ENCODE measurements around the gene ARHGEF26.

Gene ARHGEF26

GRCh38 chr3:154188437-154188836 is 67.2 kb downstream of the ARHGEF26 start:
- H3K27me3 ChIP-seq (ENCODE audit: control insufficient read depth in 1 of 2, insufficient read depth in 2 of 2, low read length in 2 of 2): no peaks in the 10 kb centered on the region

GRCh38 chr3:154188846-154189245 is 67.7 kb downstream of the ARHGEF26 start:
- Histone ChIP-seq H3K4me1 (ENCODE audit: insufficient read depth, low read length) (peaks cover 4% of the 10 kb centered on the region), H3K9ac (ENCODE audit: low read length) (no peak overlapping the region), H3K4me3 (ENCODE audit: low read depth in 1 of 2, low read length in 2 of 2) (no peak overlapping the region), H3K9me3 (ENCODE audit: low read length) (no peaks in the 10 kb centered on the region), H3K27me3 (ENCODE audit: control insufficient read depth in 1 of 2, insufficient read depth in 2 of 2, low read length in 2 of 2) (no peaks in the 10 kb centered on the region), H3K27ac (ENCODE audit: low read depth, low read length) (no peak overlapping the region), H3K36me3 (ENCODE audit: insufficient read depth, low read length) (peaks cover 20% of the 10 kb centered on the region)

More at GRCh38 chr3:154188437-154188836, 67.2 kb downstream of the ARHGEF26 start:
- no peak overlapping the region for H3K27ac ChIP-seq (ENCODE audit: low read depth, low read length)
- H3K4me3 ChIP-seq (ENCODE audit: low read depth in 1 of 2, low read length in 2 of 2): no peak overlapping the region
- H3K9ac ChIP-seq (ENCODE audit: low read length): no peak overlapping the region
- H3K36me3 ChIP-seq (ENCODE audit: insufficient read depth, low read length): peaks cover 20% of the 10 kb centered on the region
- H3K4me1 ChIP-seq (ENCODE audit: insufficient read depth, low read length): peaks cover 4% of the 10 kb centered on the region
- no peaks in the 10 kb centered on the region for H3K9me3 ChIP-seq (ENCODE audit: low read length)

GRCh38 chr3:154191520-154191919 is 70.3 kb downstream of the ARHGEF26 start:
- no peaks in the 10 kb centered on the region for H3K27me3 ChIP-seq (ENCODE audit: control insufficient read depth in 1 of 2, insufficient read depth in 2 of 2, low read length in 2 of 2)
- no peak overlapping the region for H3K9ac ChIP-seq (ENCODE audit: low read length)
- no peak overlapping the region for H3K4me3 ChIP-seq (ENCODE audit: low read depth in 1 of 2, low read length in 2 of 2)
- peaks cover 35% of the 10 kb centered on the region for H3K36me3 ChIP-seq (ENCODE audit: insufficient read depth, low read length)
- no peak overlapping the region for H3K27ac ChIP-seq (ENCODE audit: low read depth, low read length)
- no peaks in the 10 kb centered on the region for H3K9me3 ChIP-seq (ENCODE audit: low read length)
- H3K4me1 ChIP-seq (ENCODE audit: insufficient read depth, low read length): peaks cover 12% of the 10 kb centered on the region

- peaks cover 42% of the 10 kb centered on the region for H3K36me3 ChIP-seq (ENCODE audit: insufficient read depth, low read length)
Measured at GRCh38 chr3:154192225-154192624, 71.0 kb downstream of the ARHGEF26 start.

GRCh38 chr3:154193000-154193615 is 71.9 kb downstream of the ARHGEF26 start:
- peaks cover 36% of the 10 kb centered on the region for H3K36me3 ChIP-seq (ENCODE audit: insufficient read depth, low read length)
- H3K9ac ChIP-seq (ENCODE audit: low read length): no peak overlapping the region
- no peaks in the 10 kb centered on the region for H3K27me3 ChIP-seq (ENCODE audit: control insufficient read depth in 1 of 2, insufficient read depth in 2 of 2, low read length in 2 of 2)
- H3K9me3 ChIP-seq (ENCODE audit: low read length): no peaks in the 10 kb centered on the region
- H3K27ac ChIP-seq (ENCODE audit: low read depth, low read length): no peak overlapping the region
- peaks cover 12% of the 10 kb centered on the region for H3K4me1 ChIP-seq (ENCODE audit: insufficient read depth, low read length)
- H3K4me3 ChIP-seq (ENCODE audit: low read depth in 1 of 2, low read length in 2 of 2): no peak overlapping the region

More at GRCh38 chr3:154192225-154192624, 71.0 kb downstream of the ARHGEF26 start:
- H3K4me3 ChIP-seq (ENCODE audit: low read depth in 1 of 2, low read length in 2 of 2): no peak overlapping the region
- H3K9me3 ChIP-seq (ENCODE audit: low read length): no peaks in the 10 kb centered on the region
- H3K27ac ChIP-seq (ENCODE audit: low read depth, low read length): no peak overlapping the region
- H3K4me1 ChIP-seq (ENCODE audit: insufficient read depth, low read length): peaks cover 12% of the 10 kb centered on the region
- no peak overlapping the region for H3K9ac ChIP-seq (ENCODE audit: low read length)
- H3K27me3 ChIP-seq (ENCODE audit: control insufficient read depth in 1 of 2, insufficient read depth in 2 of 2, low read length in 2 of 2): no peaks in the 10 kb centered on the region

GRCh38 chr3:154194877-154195276 is 73.7 kb downstream of the ARHGEF26 start:
- H3K9me3 ChIP-seq (ENCODE audit: low read length): no peaks in the 10 kb centered on the region
- no peaks in the 10 kb centered on the region for H3K27me3 ChIP-seq (ENCODE audit: control insufficient read depth in 1 of 2, insufficient read depth in 2 of 2, low read length in 2 of 2)
- H3K36me3 ChIP-seq (ENCODE audit: insufficient read depth, low read length): peaks cover 31% of the 10 kb centered on the region

GRCh38 chr3:154195620-154196356 is 74.6 kb downstream of the ARHGEF26 start:
- peaks cover 12% of the 10 kb centered on the region for H3K4me1 ChIP-seq (ENCODE audit: insufficient read depth, low read length)
- H3K27me3 ChIP-seq (ENCODE audit: control insufficient read depth in 1 of 2, insufficient read depth in 2 of 2, low read length in 2 of 2): no peaks in the 10 kb centered on the region
- no peaks in the 10 kb centered on the region for H3K9me3 ChIP-seq (ENCODE audit: low read length)
- H3K27ac ChIP-seq (ENCODE audit: low read depth, low read length): no peak overlapping the region
- peaks cover 31% of the 10 kb centered on the region for H3K36me3 ChIP-seq (ENCODE audit: insufficient read depth, low read length)
- H3K4me3 ChIP-seq (ENCODE audit: low read depth in 1 of 2, low read length in 2 of 2): no peak overlapping the region
- H3K9ac ChIP-seq (ENCODE audit: low read length): no peak overlapping the region

More at GRCh38 chr3:154194877-154195276, 73.7 kb downstream of the ARHGEF26 start:
- H3K4me1 ChIP-seq (ENCODE audit: insufficient read depth, low read length): peaks cover 12% of the 10 kb centered on the region
- H3K27ac ChIP-seq (ENCODE audit: low read depth, low read length): no peak overlapping the region
- H3K4me3 ChIP-seq (ENCODE audit: low read depth in 1 of 2, low read length in 2 of 2): no peak overlapping the region
- H3K9ac ChIP-seq (ENCODE audit: low read length): no peak overlapping the region

GRCh38 chr3:154197751-154198150 is 76.6 kb downstream of the ARHGEF26 start:
- H3K9me3 ChIP-seq (ENCODE audit: low read length): no peaks in the 10 kb centered on the region
- H3K27me3 ChIP-seq (ENCODE audit: control insufficient read depth in 1 of 2, insufficient read depth in 2 of 2, low read length in 2 of 2): no peaks in the 10 kb centered on the region
- H3K4me3 ChIP-seq (ENCODE audit: low read depth in 1 of 2, low read length in 2 of 2): no peak overlapping the region
- H3K27ac ChIP-seq (ENCODE audit: low read depth, low read length): no peak overlapping the region
- H3K4me1 ChIP-seq (ENCODE audit: insufficient read depth, low read length): peaks cover 12% of the 10 kb centered on the region
- peaks cover 26% of the 10 kb centered on the region for H3K36me3 ChIP-seq (ENCODE audit: insufficient read depth, low read length)
- no peak overlapping the region for H3K9ac ChIP-seq (ENCODE audit: low read length)

- no peaks in the 10 kb centered on the region for H3K27me3 ChIP-seq (ENCODE audit: control insufficient read depth in 1 of 2, insufficient read depth in 2 of 2, low read length in 2 of 2)
- H3K9ac ChIP-seq (ENCODE audit: low read length): no peak overlapping the region
- H3K27ac ChIP-seq (ENCODE audit: low read depth, low read length): no peak overlapping the region
- H3K36me3 ChIP-seq (ENCODE audit: insufficient read depth, low read length): peaks cover 35% of the 10 kb centered on the region
- H3K9me3 ChIP-seq (ENCODE audit: low read length): no peaks in the 10 kb centered on the region
- H3K4me1 ChIP-seq (ENCODE audit: insufficient read depth, low read length): no peaks in the 10 kb centered on the region
- no peak overlapping the region for H3K4me3 ChIP-seq (ENCODE audit: low read depth in 1 of 2, low read length in 2 of 2)
Measured at GRCh38 chr3:154209499-154209898, 88.3 kb downstream of the ARHGEF26 start.

- Histone ChIP-seq H3K9ac (ENCODE audit: low read length) (no peak overlapping the region), H3K36me3 (ENCODE audit: insufficient read depth, low read length) (peaks cover 29% of the 10 kb centered on the region), H3K9me3 (ENCODE audit: low read length) (no peaks in the 10 kb centered on the region), H3K27me3 (ENCODE audit: control insufficient read depth in 1 of 2, insufficient read depth in 2 of 2, low read length in 2 of 2) (no peaks in the 10 kb centered on the region), H3K4me1 (ENCODE audit: insufficient read depth, low read length) (no peaks in the 10 kb centered on the region), H3K4me3 (ENCODE audit: low read depth in 1 of 2, low read length in 2 of 2) (no peak overlapping the region), H3K27ac (ENCODE audit: low read depth, low read length) (no peak overlapping the region)
Measured at GRCh38 chr3:154210986-154211385, 89.8 kb downstream of the ARHGEF26 start.

- H3K9me3 ChIP-seq (ENCODE audit: low read length): no peaks in the 10 kb centered on the region
- no peak overlapping the region for H3K9ac ChIP-seq (ENCODE audit: low read length)
- no peak overlapping the region for H3K27ac ChIP-seq (ENCODE audit: low read depth, low read length)
- H3K4me1 ChIP-seq (ENCODE audit: insufficient read depth, low read length): peaks cover 7% of the 10 kb centered on the region
- H3K36me3 ChIP-seq (ENCODE audit: insufficient read depth, low read length): peaks cover 24% of the 10 kb centered on the region
- H3K27me3 ChIP-seq (ENCODE audit: control insufficient read depth in 1 of 2, insufficient read depth in 2 of 2, low read length in 2 of 2): no peaks in the 10 kb centered on the region
- no peak overlapping the region for H3K4me3 ChIP-seq (ENCODE audit: low read depth in 1 of 2, low read length in 2 of 2)
Measured at GRCh38 chr3:154214306-154214705, 93.1 kb downstream of the ARHGEF26 start.

Data from muscle layer of colon (tissue), 2 donors.